SU-DHL-6 (cell line): ENCODE data around the gene SLCO3A1.

Experiments used
- EZH2phosphoT487 ChIP-seq: fragments of 200-600 bp; sonication (generic), shearing (Covaris generic); conservative IDR thresholded peaks from 2 replicates; pipeline ENCODE4 v1.6.1; 2018; ENCODE audit warnings: mild to moderate bottlenecking, antibody characterized with exemption, low read length, moderate library complexity, mixed read lengths
- TF ChIP-seq, protein P1 (sequence below): fragments of 200-600 bp; sonication (generic); IDR thresholded peaks from one replicate; pipeline ENCODE4 v1.5.1; 2017; ENCODE audit warnings: antibody characterized with exemption, mild to moderate bottlenecking, low read length, moderate library complexity; ENCODE audit not compliant: insufficient read depth, poor library complexity, severe bottlenecking

DNA sequence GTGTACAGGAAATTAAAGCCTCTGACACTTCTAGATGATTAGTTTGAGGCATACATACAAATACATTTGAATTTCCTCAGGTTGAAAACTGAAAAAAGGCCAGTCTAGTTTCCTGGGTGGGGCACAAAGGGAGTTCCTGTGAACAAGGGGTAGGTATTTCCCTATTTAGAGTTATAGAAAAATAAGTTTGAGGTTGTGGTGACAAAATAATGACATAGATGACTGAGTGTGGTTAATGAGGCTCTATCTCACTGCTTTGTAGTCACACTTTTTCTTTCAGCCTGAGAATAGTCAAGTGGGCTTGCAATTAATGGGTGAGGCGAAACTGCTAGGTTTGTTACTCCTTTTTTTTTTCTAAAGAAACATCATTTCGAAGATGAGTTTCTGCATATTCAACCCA lies 4.3 kb downstream of the SLCO3A1 start:
- TF ChIP-seq, protein P1, sequence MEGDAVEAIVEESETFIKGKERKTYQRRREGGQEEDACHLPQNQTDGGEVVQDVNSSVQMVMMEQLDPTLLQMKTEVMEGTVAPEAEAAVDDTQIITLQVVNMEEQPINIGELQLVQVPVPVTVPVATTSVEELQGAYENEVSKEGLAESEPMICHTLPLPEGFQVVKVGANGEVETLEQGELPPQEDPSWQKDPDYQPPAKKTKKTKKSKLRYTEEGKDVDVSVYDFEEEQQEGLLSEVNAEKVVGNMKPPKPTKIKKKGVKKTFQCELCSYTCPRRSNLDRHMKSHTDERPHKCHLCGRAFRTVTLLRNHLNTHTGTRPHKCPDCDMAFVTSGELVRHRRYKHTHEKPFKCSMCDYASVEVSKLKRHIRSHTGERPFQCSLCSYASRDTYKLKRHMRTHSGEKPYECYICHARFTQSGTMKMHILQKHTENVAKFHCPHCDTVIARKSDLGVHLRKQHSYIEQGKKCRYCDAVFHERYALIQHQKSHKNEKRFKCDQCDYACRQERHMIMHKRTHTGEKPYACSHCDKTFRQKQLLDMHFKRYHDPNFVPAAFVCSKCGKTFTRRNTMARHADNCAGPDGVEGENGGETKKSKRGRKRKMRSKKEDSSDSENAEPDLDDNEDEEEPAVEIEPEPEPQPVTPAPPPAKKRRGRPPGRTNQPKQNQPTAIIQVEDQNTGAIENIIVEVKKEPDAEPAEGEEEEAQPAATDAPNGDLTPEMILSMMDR, result no peak
- no peak for TF ChIP-seq EZH2phosphoT487
